Epithelial cell of proximal tubule (primary cell): Measurements from ENCODE around the gene PPP2R2C. TPM values are rescaled to one million over a fixed set of nuclear protein-coding genes. Genes with fewer than 3 reads are reported as not detected.

ENCODE experiments used
- DNase-seq: peaks from one replicate; pipeline ENCODE4 v3.0.0-alpha.2; 2011; ENCODE audit warnings: low read depth
- H3K4me3 ChIP-seq: 2 replicates; pipeline ENCODE4 v1.5.1; 2011; ENCODE audit warnings: low read depth, mild to moderate bottlenecking, low read length
- total RNA-seq: library from RNA; depleted of rRNA; stranded (reverse); fragments of >200 nt; gene quantifications from 2 replicates; pipeline ENCODE4 v1.2.3, GENCODE V29; 2015
- TF ChIP-seq, protein P1 (sequence below): conservative IDR thresholded peaks from 2 replicates; pipeline ENCODE4 v1.5.1; 2012; ENCODE audit warnings: low read depth, mild to moderate bottlenecking, low read length

PPP2R2C gene
- total RNA-seq, 1 donor from 2014 or later, result not detected

DNA sequence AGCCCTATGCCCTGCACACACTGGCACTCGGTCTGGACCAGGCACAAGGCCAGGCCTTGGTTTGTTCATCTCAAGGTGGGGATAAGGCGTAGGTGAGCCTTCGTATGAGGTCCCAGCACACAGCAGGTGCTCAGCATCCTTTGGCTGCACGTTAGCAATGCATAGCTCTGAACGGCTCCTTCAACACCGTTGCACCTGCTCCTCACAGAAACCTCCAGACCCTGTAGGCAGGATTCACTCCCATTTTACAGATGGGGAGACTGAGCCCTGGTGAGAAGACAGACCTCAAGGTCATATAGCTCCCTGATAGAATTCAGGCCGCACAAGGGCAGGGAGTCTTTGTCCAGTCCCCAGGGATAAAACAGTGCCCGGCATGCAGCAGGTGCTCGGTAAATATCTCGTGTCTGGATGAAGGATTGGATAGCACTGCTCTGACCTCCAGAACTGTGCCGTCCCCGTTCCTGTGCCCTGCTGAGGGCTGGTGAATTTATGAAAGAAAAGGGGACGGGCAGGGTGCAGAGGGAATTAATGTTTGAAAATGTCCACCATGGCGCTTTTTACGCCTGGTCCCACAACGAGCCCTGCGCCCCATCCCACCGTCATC lies 2.4 kb downstream of the PPP2R2C start:
- no peak for DNase-seq
- no peak overlapping the region for H3K4me3 ChIP-seq

DNA sequence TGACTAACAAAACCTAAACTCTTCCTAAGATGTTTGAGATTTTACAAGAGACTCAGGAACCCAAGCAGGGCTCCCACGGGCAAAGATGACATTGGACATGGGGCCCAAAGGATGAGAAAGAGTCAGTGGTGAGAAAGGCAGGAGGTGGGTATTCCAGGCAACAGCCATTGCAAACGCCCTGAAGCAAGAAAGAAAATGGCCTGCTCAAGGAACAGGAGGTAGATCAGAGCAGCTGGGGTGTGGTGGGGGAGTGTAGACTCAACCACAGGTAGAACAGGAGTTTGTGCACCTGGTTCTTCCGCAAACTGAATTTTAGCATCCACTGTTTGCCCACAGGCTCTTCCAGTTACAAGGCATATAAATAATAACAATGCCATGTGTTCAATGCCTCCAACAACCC lies 3.3 kb downstream of the PPP2R2C start:
- TF ChIP-seq, protein P1, sequence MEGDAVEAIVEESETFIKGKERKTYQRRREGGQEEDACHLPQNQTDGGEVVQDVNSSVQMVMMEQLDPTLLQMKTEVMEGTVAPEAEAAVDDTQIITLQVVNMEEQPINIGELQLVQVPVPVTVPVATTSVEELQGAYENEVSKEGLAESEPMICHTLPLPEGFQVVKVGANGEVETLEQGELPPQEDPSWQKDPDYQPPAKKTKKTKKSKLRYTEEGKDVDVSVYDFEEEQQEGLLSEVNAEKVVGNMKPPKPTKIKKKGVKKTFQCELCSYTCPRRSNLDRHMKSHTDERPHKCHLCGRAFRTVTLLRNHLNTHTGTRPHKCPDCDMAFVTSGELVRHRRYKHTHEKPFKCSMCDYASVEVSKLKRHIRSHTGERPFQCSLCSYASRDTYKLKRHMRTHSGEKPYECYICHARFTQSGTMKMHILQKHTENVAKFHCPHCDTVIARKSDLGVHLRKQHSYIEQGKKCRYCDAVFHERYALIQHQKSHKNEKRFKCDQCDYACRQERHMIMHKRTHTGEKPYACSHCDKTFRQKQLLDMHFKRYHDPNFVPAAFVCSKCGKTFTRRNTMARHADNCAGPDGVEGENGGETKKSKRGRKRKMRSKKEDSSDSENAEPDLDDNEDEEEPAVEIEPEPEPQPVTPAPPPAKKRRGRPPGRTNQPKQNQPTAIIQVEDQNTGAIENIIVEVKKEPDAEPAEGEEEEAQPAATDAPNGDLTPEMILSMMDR, result no peak
- no peak overlapping the region for H3K4me3 ChIP-seq
- DNase-seq, result no peak

More for the DNA sequence above, 2.4 kb downstream of the PPP2R2C start:
- TF ChIP-seq, protein P1, result no peak

DNA sequence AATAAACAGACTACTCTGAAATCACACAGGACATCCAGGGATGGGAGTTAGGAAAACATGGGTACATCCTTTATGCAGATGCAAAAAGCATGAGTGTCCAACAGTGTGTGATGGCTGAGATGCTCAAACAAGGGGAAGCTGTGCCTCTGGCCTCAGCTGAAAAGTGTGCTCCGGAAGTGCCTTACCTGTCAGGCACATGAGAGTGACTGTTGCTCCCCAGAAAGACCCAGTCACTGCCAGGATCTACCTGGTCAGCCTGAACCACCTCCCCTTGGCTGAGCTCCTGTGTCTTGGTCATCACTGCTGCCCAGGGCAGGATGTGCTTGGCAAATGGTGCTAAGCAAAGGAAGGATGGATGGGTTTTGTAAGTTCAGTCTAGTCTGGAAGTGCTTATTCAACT lies 4.0 kb downstream of the PPP2R2C start:
- no peak for DNase-seq
- no peak overlapping the region for H3K4me3 ChIP-seq
- TF ChIP-seq, protein P1, result no peak

DNA sequence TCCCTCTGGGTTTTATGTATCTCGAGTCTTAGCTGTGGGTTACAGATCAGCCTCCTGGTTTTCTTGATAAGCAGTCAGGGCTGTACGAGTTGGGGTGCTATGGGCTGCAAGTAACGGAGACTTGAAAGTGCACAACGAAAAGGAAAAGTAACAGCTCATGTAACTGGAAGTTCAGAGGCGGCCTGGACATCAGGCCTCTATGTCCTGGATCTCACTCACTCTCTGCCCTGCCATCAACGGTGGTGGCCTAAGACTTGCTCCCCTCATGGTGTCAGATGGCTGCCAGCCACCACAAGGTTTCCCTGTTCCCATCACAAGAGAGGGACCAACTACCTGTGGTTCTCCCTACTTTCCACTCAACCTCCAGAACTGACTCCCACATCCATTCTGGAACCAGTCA lies 4.8 kb downstream of the PPP2R2C start:
- TF ChIP-seq, protein P1, result no peak
- no peak for DNase-seq
- no peak overlapping the region for H3K4me3 ChIP-seq

DNA sequence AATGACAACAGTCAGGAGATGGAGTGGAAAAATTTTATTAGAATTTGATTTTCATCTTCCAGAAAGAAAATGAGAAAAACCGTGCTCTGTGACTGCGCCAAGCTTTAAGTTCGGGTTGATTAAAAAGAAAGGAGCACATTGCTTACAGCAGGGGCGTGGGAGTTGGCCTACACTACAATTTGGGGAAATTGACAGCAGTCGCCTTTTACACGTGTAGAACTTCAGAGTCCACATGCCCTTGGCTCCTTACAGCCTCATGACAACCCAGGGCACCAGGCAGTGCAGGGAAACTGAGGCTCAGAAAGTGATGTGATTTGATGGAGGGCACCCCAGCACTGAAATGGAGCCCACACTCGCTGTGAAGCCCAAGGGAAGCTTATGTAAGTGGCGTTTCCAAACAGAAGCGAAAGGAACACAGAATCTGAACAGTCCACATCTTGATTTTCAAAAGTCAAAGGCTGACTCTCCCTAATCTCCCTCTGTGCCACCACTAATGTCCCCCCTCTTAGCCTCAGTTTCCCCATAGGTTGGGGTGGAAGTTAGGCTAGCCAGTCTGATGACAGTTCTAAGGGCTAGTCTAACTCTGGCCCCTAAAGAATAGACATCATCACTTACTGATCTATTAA lies 5.5 kb downstream of the PPP2R2C start:
- DNase-seq, result no peak
- no peak overlapping the region for H3K4me3 ChIP-seq
- TF ChIP-seq, protein P1, result no peak

DNA sequence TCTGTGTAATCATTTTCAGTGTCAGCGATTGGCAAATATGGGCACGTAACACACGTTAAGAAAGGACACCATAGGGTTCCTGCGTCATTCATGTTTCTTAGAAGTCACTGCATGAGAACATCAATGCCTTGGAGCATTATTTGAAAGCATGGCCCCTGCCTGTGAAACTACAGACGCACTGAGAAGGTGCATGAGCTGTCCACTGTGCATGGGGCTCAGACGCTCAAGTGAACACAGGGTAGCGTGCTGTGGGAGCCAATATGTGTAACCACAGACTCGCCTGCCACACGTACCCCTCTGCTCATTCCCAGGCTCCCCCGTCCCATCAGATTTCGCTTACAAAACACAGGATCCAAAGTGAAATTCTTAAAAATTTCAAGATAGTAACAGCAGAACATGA lies 6.5 kb downstream of the PPP2R2C start:
- TF ChIP-seq, protein P1, result no peak
- no peak overlapping the region for H3K4me3 ChIP-seq
- no peak for DNase-seq
